ENCODE results near the gene ADGRB2. TPM values are rescaled to one million over a fixed set of nuclear protein-coding genes. Genes with fewer than 3 reads are reported as not detected.

The ADGRB2 gene
- total RNA-seq, 4 donors from 2014 or later: 0.82 to 5.1 (median 3.9) TPM

- no peak for TF ChIP-seq CTCF (IDR thresholded peaks at IDR 0.05; ENCODE audit: low read depth)
These were observed 18.8 kb downstream of the ADGRB2 start for GRCh38 chr1:31745096-31745945.

GRCh38 chr1:31744165-31744888 is 19.8 kb downstream of the ADGRB2 start:
- no peak for TF ChIP-seq CTCF (IDR thresholded peaks at IDR 0.05; ENCODE audit: low read depth)

GRCh38 chr1:31742462-31743212 is 21.5 kb downstream of the ADGRB2 start:
- no peak for TF ChIP-seq CTCF (IDR thresholded peaks at IDR 0.05; ENCODE audit: low read depth)

- TF ChIP-seq CTCF (IDR thresholded peaks at IDR 0.05; ENCODE audit: low read depth): no peak
These were observed 24.8 kb downstream of the ADGRB2 start for GRCh38 chr1:31739346-31739745.

GRCh38 chr1:31736675-31737074 is 27.5 kb downstream of the ADGRB2 start:
- no peak for TF ChIP-seq CTCF (IDR thresholded peaks at IDR 0.05; ENCODE audit: low read depth)

DNA sequence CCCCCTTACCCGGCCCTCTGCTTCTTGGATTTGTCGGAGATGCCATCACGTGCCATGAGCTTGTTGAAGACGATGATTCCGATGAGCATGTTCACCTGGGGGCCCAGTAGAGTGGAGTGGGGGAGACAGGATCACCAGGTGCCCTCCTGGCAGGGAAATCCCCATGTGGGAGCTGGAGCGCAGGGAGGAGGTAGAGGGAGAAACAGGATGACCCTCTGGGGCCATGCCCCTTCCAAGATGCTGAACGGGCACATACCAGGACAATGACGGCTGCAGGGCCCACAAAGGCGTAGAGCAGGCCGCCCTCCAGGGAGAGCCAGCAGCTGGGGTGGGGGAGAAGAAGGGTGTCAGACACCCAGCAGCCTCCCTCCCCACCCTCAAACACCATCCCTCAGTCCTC is 28.6 kb downstream of the ADGRB2 start:
- no peak for TF ChIP-seq CTCF (IDR thresholded peaks at IDR 0.05; ENCODE audit: low read depth)
